ENCODE data around the gene AFF3. TPM values are rescaled to one million over a fixed set of nuclear protein-coding genes. Genes with fewer than 3 reads are reported as not detected.

Gene AFF3
- total RNA-seq, 1 experiment from 2014 or later, result 0.61 TPM

- no peaks in the 10 kb centered on the region for H3K79me2 ChIP-seq (ENCODE audit: insufficient read depth, low read length)
- TF ChIP-seq EZH2 (IDR thresholded peaks at IDR 0.05), result no peak
- TF ChIP-seq JUND (IDR thresholded peaks at IDR 0.05), result no peak
- no peak for TF ChIP-seq ATF3 (IDR thresholded peaks at IDR 0.05)
- no peak for TF ChIP-seq TCF7L2 (IDR thresholded peaks at IDR 0.05; ENCODE audit: borderline replicate concordance, extremely low read depth, insufficient read depth, insufficient read length)
- TF ChIP-seq SIN3A (IDR thresholded peaks at IDR 0.05; ENCODE audit: low read depth), result no peak
- TF ChIP-seq ZFX (IDR thresholded peaks at IDR 0.05), result no peak
- no peak overlapping the region for H3K4me2 ChIP-seq (ENCODE audit: low read length)
- no peak overlapping the region for H3K9ac ChIP-seq (ENCODE audit: low read length)
- H3K27me3 ChIP-seq (ENCODE audit: insufficient read depth, low read length), result peaks cover 85% of the 10 kb centered on the region
- H2AFZ ChIP-seq (ENCODE audit: low read depth, low read length, poor library complexity, severe bottlenecking), result no peak overlapping the region
- CTCF ChIA-PET, result no interaction called here
- H3K9me2 ChIP-seq (ENCODE audit: insufficient read depth), result no peaks in the 10 kb centered on the region
- no peaks in the 10 kb centered on the region for H3K4me1 ChIP-seq (ENCODE audit: control insufficient read depth in 1 of 2, insufficient read depth in 2 of 2, low read length in 2 of 2)
- H3K36me3 ChIP-seq (ENCODE audit: control insufficient read depth in 1 of 2, insufficient read depth in 2 of 2, low read length in 2 of 2), result no peaks in the 10 kb centered on the region
- POLR2A ChIA-PET, result no interaction called here
- no peak overlapping the region for H3K27ac ChIP-seq (ENCODE audit: low read depth, low read length)
- no peaks in the 10 kb centered on the region for H4K20me1 ChIP-seq (ENCODE audit: insufficient read depth)
- RAD21 ChIA-PET (ENCODE audit: low non-redundant PET in 1 of 2, low total read pairs in 2 of 2, uncharacterized antibody in 2 of 2, unreplicated experiment in 2 of 2), result no interaction called here
- ATAC-seq (no peak), DNase-seq (ENCODE audit: low read depth, low spot score) (no peak)
- intact Hi-C loops (cut with micrococcal nuclease), result no loop called here
- BruUV-seq (replicated peaks), result no TSS peak
- no peaks in the 10 kb centered on the region for H3K9me3 ChIP-seq (ENCODE audit: control insufficient read depth in 1 of 2, insufficient read depth in 1 of 2, low read depth in 1 of 2, low read length in 2 of 2)
- no peak overlapping the region for H3K4me3 ChIP-seq (replicated peaks in 1 of 2; ENCODE audit: low read depth in 1 of 2, low read length in 2 of 2)
Observed at GRCh38 chr2:100072503-100072902, 69.9 kb downstream of the AFF3 start.

GRCh38 chr2:100071335-100072043 lies 70.9 kb downstream of the AFF3 start:
- H4K20me1 ChIP-seq (ENCODE audit: insufficient read depth), result no peaks in the 10 kb centered on the region
- H3K79me2 ChIP-seq (ENCODE audit: insufficient read depth, low read length), result no peaks in the 10 kb centered on the region
- DNase-seq (ENCODE audit: low read depth, low spot score) (no peak), ATAC-seq (no peak)
- no peaks in the 10 kb centered on the region for H3K9me2 ChIP-seq (ENCODE audit: insufficient read depth)
- H3K27me3 ChIP-seq (ENCODE audit: insufficient read depth, low read length), result peaks cover 86% of the 10 kb centered on the region
- RAD21 ChIA-PET (ENCODE audit: low non-redundant PET in 1 of 2, low total read pairs in 2 of 2, uncharacterized antibody in 2 of 2, unreplicated experiment in 2 of 2), result no interaction called here
- POLR2A ChIA-PET, result no interaction called here
- no peak overlapping the region for H3K4me2 ChIP-seq (ENCODE audit: low read length)
- no peak overlapping the region for H3K27ac ChIP-seq (ENCODE audit: low read depth, low read length)
- H3K4me3 ChIP-seq (replicated peaks in 1 of 2; ENCODE audit: low read depth in 1 of 2, low read length in 2 of 2), result no peak overlapping the region
- H3K36me3 ChIP-seq (ENCODE audit: control insufficient read depth in 1 of 2, insufficient read depth in 2 of 2, low read length in 2 of 2), result no peaks in the 10 kb centered on the region
- no TSS peak for BruUV-seq (replicated peaks)
- no peak overlapping the region for H2AFZ ChIP-seq (ENCODE audit: low read depth, low read length, poor library complexity, severe bottlenecking)
- TF ChIP-seq ZBTB33 (IDR thresholded peaks at IDR 0.05; ENCODE audit: extremely low read depth, insufficient replicate concordance, low read length) (no peak), CTCF (IDR thresholded peaks at IDR 0.05 in 2 of 3, conservative IDR thresholded peaks at IDR 0.05 in 1 of 3; ENCODE audit: borderline replicate concordance in 1 of 3, insufficient read depth in 1 of 3, low read depth in 2 of 3, low read length in 2 of 3) (no peak), TCF7L2 (IDR thresholded peaks at IDR 0.05; ENCODE audit: borderline replicate concordance, extremely low read depth, insufficient read depth, insufficient read length) (no peak), JUND (IDR thresholded peaks at IDR 0.05) (no peak)
- H3K4me1 ChIP-seq (ENCODE audit: control insufficient read depth in 1 of 2, insufficient read depth in 2 of 2, low read length in 2 of 2), result no peaks in the 10 kb centered on the region
- CTCF ChIA-PET, result no interaction called here
- no peaks in the 10 kb centered on the region for H3K9me3 ChIP-seq (ENCODE audit: control insufficient read depth in 1 of 2, insufficient read depth in 1 of 2, low read depth in 1 of 2, low read length in 2 of 2)
- H3K9ac ChIP-seq (ENCODE audit: low read length), result no peak overlapping the region
- intact Hi-C loops (cut with micrococcal nuclease), result no loop called here

Measured in HCT116 (cell line).